ENCODE data around the gene DNM3.

DNM3 gene

GRCh38 chr1:172168597-172168872 lies 327.2 kb downstream of the DNM3 start:
- DNase-seq (ENCODE audit: low read depth in 1 of 2, low spot score in 1 of 2), result no peak

GRCh38 chr1:172169836-172170235 lies 328.5 kb downstream of the DNM3 start:
- no peak for DNase-seq (ENCODE audit: low read depth in 1 of 2, low spot score in 1 of 2)

GRCh38 chr1:172172352-172172831 lies 331.1 kb downstream of the DNM3 start:
- no peak for DNase-seq (ENCODE audit: low read depth in 1 of 2, low spot score in 1 of 2)

- DNase-seq (ENCODE audit: low read depth in 1 of 2, low spot score in 1 of 2), result no peak
Observed at GRCh38 chr1:172176206-172176605, 334.9 kb downstream of the DNM3 start.

- DNase-seq (ENCODE audit: low read depth in 1 of 2, low spot score in 1 of 2), result no peak
Observed at GRCh38 chr1:172177849-172178248, 336.6 kb downstream of the DNM3 start.

- no peak for DNase-seq (ENCODE audit: low read depth in 1 of 2, low spot score in 1 of 2)
Observed at GRCh38 chr1:172178886-172179285, 337.6 kb downstream of the DNM3 start.

- no peak for DNase-seq (ENCODE audit: low read depth in 1 of 2, low spot score in 1 of 2)
Observed at GRCh38 chr1:172179918-172180317, 338.6 kb downstream of the DNM3 start.

- peak in 1 of 2 donors; percentile 21 for DNase-seq (ENCODE audit: low read depth in 1 of 2, low spot score in 1 of 2)
Observed at GRCh38 chr1:172180501-172181285, 339.4 kb downstream of the DNM3 start.

GRCh38 chr1:172184506-172185191 lies 343.4 kb downstream of the DNM3 start:
- no peak for DNase-seq (ENCODE audit: low read depth in 1 of 2, low spot score in 1 of 2)

- no peak for DNase-seq (ENCODE audit: low read depth in 1 of 2, low spot score in 1 of 2)
Observed at GRCh38 chr1:172185211-172185610, 343.9 kb downstream of the DNM3 start.

GRCh38 chr1:172185996-172186395 lies 344.7 kb downstream of the DNM3 start:
- DNase-seq (ENCODE audit: low read depth in 1 of 2, low spot score in 1 of 2), result no peak

- DNase-seq (ENCODE audit: low read depth in 1 of 2, low spot score in 1 of 2), result no peak
Observed at GRCh38 chr1:172201572-172201971, 360.3 kb downstream of the DNM3 start.

GRCh38 chr1:172203135-172203823 lies 362.0 kb downstream of the DNM3 start:
- DNase-seq (ENCODE audit: low read depth in 1 of 2, low spot score in 1 of 2), result no peak

GRCh38 chr1:172203902-172204301 lies 362.6 kb downstream of the DNM3 start:
- no peak for DNase-seq (ENCODE audit: low read depth in 1 of 2, low spot score in 1 of 2)

GRCh38 chr1:172206256-172206655 lies 365.0 kb downstream of the DNM3 start:
- DNase-seq (ENCODE audit: low read depth in 1 of 2, low spot score in 1 of 2), result no peak

- no peak for DNase-seq (ENCODE audit: low read depth in 1 of 2, low spot score in 1 of 2)
Observed at GRCh38 chr1:172208635-172209034, 367.3 kb downstream of the DNM3 start.

GRCh38 chr1:172211221-172211620 lies 369.9 kb downstream of the DNM3 start:
- no peak for DNase-seq (ENCODE audit: low read depth in 1 of 2, low spot score in 1 of 2)

GRCh38 chr1:172212124-172212523 lies 370.8 kb downstream of the DNM3 start:
- no peak for DNase-seq (ENCODE audit: low read depth in 1 of 2, low spot score in 1 of 2)

GRCh38 chr1:172215006-172215405 lies 373.7 kb downstream of the DNM3 start:
- no peak for DNase-seq (ENCODE audit: low read depth in 1 of 2, low spot score in 1 of 2)

- DNase-seq (ENCODE audit: low read depth in 1 of 2, low spot score in 1 of 2), result no peak
Observed at GRCh38 chr1:172219966-172220365, 378.7 kb downstream of the DNM3 start.

- no peak for DNase-seq (ENCODE audit: low read depth in 1 of 2, low spot score in 1 of 2)
Observed at GRCh38 chr1:172220376-172220775, 379.1 kb downstream of the DNM3 start.

GRCh38 chr1:172221436-172221835 lies 380.1 kb downstream of the DNM3 start:
- no peak for DNase-seq (ENCODE audit: low read depth in 1 of 2, low spot score in 1 of 2)
